Type B pancreatic cell (in vitro differentiated cells): ENCODE data around the gene HMOX1. TPM values are rescaled to one million over a fixed set of nuclear protein-coding genes. Genes with fewer than 3 reads are reported as not detected.

ENCODE experiments used
- DNase-seq: peaks from one replicate; pipeline ENCODE4 v3.0.0; 2021; ENCODE audit warnings: mixed read lengths; ENCODE audit not compliant: unreplicated experiment; ENCODE audit errors: extremely low spot score
- H3K27ac Mint-ChIP-seq: 2 replicates; pipeline ENCODE4 v1.8.0; 2021; ENCODE audit warnings: mild to moderate bottlenecking, mixed read lengths
- H3K27me3 Mint-ChIP-seq: 2 replicates; pipeline ENCODE4 v1.8.0; 2021; ENCODE audit warnings: mixed read lengths
- H3K36me3 Mint-ChIP-seq: 2 replicates; pipeline ENCODE4 v1.8.0; 2021; ENCODE audit warnings: mixed read lengths
- H3K4me1 Mint-ChIP-seq: one replicate; pipeline ENCODE4 v1.8.0; 2021; ENCODE audit warnings: mixed read lengths; ENCODE audit not compliant: unreplicated experiment
- H3K4me3 Mint-ChIP-seq: 2 replicates; pipeline ENCODE4 v1.8.0; 2021; ENCODE audit warnings: mild to moderate bottlenecking, mixed read lengths
- H3K9me3 Mint-ChIP-seq: 2 replicates; pipeline ENCODE4 v1.8.0; 2021; ENCODE audit warnings: mixed read lengths
- CTCF ChIP-seq: fragments of 200-600 bp; sonication (generic); conservative IDR thresholded peaks from 2 replicates; pipeline ENCODE4 v1.5.0; 2021; ENCODE audit warnings: antibody characterized with exemption, mild to moderate bottlenecking
- total RNA-seq: library from RNA; stranded (reverse); gene quantifications from 2 replicates; pipeline ENCODE4 v1.2.1, GENCODE V29; 2021; ENCODE audit warnings: low replicate concordance

Gene HMOX1
- total RNA-seq, 1 donor from 2014 or later, result 4.1 TPM

- Mint-ChIP-seq H3K27ac (peak overlapping the region; percentile 82), H3K9me3 (no peaks in the 10 kb centered on the region), H3K4me1 (peaks cover 42% of the 10 kb centered on the region)
These were observed 2.3 kb upstream of the HMOX1 start for GRCh38 chr22:35378621-35379020.

GRCh38 chr22:35379146-35379993 is 1.5 kb upstream of the HMOX1 start:
- no peak for DNase-seq
- no peak for TF ChIP-seq CTCF
- H3K27me3 Mint-ChIP-seq, result peaks cover 8% of the 10 kb centered on the region
- peak overlapping the region; percentile 82 for H3K27ac Mint-ChIP-seq
- H3K36me3 Mint-ChIP-seq, result no peaks in the 10 kb centered on the region
- peaks cover 38% of the 10 kb centered on the region for H3K4me1 Mint-ChIP-seq
- H3K4me3 Mint-ChIP-seq, result peak overlapping the region; percentile 57
- H3K9me3 Mint-ChIP-seq, result no peaks in the 10 kb centered on the region

More at GRCh38 chr22:35378621-35379020, 2.3 kb upstream of the HMOX1 start:
- Mint-ChIP-seq H3K36me3 (no peaks in the 10 kb centered on the region), H3K4me3 (peak overlapping the region; percentile 34), H3K27me3 (peaks cover 8% of the 10 kb centered on the region)
- no peak for DNase-seq
- TF ChIP-seq CTCF, result no peak

GRCh38 chr22:35380013-35380412 is 883 bp upstream of the HMOX1 start:
- no peaks in the 10 kb centered on the region for H3K9me3 Mint-ChIP-seq
- peak overlapping the region; percentile 57 for H3K4me3 Mint-ChIP-seq
- DNase-seq, result no peak
- H3K4me1 Mint-ChIP-seq, result peaks cover 38% of the 10 kb centered on the region
- H3K36me3 Mint-ChIP-seq, result no peaks in the 10 kb centered on the region
- no peak for TF ChIP-seq CTCF
- peak overlapping the region; percentile 82 for H3K27ac Mint-ChIP-seq
- peaks cover 8% of the 10 kb centered on the region for H3K27me3 Mint-ChIP-seq

- Mint-ChIP-seq H3K9me3 (no peaks in the 10 kb centered on the region), H3K27me3 (peaks cover 8% of the 10 kb centered on the region), H3K4me3 (peak overlapping the region; percentile 80), H3K4me1 (peaks cover 33% of the 10 kb centered on the region), H3K36me3 (no peaks in the 10 kb centered on the region), H3K27ac (peak overlapping the region; percentile 80)
- no peak for TF ChIP-seq CTCF
- DNase-seq, result no peak
These were observed 621 bp downstream of the HMOX1 start for GRCh38 chr22:35381424-35382009.

- H3K27ac Mint-ChIP-seq, result no peak overlapping the region
- H3K4me1 Mint-ChIP-seq, result peaks cover 16% of the 10 kb centered on the region
- no peak for TF ChIP-seq CTCF
- no peak for DNase-seq
- peaks cover 8% of the 10 kb centered on the region for H3K27me3 Mint-ChIP-seq
- no peaks in the 10 kb centered on the region for H3K36me3 Mint-ChIP-seq
- H3K9me3 Mint-ChIP-seq, result no peaks in the 10 kb centered on the region
- H3K4me3 Mint-ChIP-seq, result no peak overlapping the region
These were observed 2.8 kb downstream of the HMOX1 start for GRCh38 chr22:35383679-35384071.
